Upper lobe of left lung (tissue), 4 donors: ENCODE measurements around the gene MLKL.

ENCODE experiments used
- CTCF ChIP-seq, 6 experiments: fragments of 450-650 bp in 4 of 6; fragments of 200-600 bp in 2 of 6; sonication (generic) in 2 of 6; IDR thresholded peaks; one replicate each; pipeline ENCODE4 v1.5.1; 2016 to 2019; ENCODE audit warnings: antibody characterized with exemption in 6 of 6
- EP300 ChIP-seq, 4 donors: sonication (generic); formaldehyde crosslinking; IDR thresholded peaks; one replicate each; pipeline ENCODE4 v1.5.1; 2017; ENCODE audit warnings: antibody characterized with exemption in 4 of 4, control low read depth in 2 of 4
- POLR2A ChIP-seq, 4 donors: fragments of 450-650 bp; IDR thresholded peaks; one replicate each; pipeline ENCODE4 v1.5.1; 2016 to 2017; ENCODE audit warnings: antibody characterized with exemption in 4 of 4, mild to moderate bottlenecking in 2 of 4
- POLR2AphosphoS5 ChIP-seq, 2 donors: sonication (generic); formaldehyde crosslinking; IDR thresholded peaks; one replicate each; pipeline ENCODE4 v1.5.1; 2017; ENCODE audit warnings: antibody characterized with exemption in 2 of 2

DNA sequence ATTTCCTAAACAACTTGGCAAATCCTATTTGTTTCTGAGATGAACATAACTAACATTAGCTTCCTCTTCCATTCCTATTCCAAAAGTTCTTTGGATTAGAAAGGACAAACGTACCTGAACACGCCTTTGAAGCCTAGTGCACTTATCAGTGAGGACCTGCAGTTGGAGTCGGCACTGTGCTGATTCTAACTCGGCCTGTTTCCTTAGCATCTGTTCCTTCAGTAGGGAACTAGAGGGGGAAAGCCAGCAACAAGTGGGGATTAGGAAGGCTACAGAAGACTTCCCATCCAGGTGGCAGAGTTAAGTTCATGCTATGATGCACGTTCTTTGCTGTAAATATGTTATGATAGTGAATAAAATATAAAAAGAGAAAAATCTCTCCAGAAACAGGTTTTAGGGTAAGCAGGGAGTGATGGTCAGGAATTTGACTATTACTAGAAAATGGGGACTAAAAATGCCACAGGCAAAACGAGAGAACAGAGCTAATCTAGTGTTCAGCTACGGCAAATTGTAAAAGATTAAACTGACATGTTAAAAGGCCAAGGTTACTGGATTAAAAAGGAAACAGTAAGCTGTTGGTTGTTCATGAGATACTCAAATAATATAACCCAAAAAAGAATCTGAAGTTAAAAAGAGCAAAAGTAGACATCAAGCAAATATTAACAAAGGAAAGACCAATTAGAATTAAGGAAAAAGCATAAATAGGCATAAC, 62.8 kb downstream of the MLKL start:
- TF ChIP-seq CTCF (IDR thresholded peaks at IDR 0.05) (no peak), POLR2AphosphoS5 (IDR thresholded peaks at IDR 0.05) (no peak), POLR2A (IDR thresholded peaks at IDR 0.05) (no peak), EP300 (IDR thresholded peaks at IDR 0.05) (no peak)
